GM21367 (cell line): Measurements from ENCODE around the gene CKS1B.
A peak's percentile ranks its signal among the peaks of the same experiment; 100 is the strongest.
"Not testable (repeated sequence)": the region's sequence is repeated elsewhere in the genome, so short reads cannot be mapped to it uniquely, and the experiment has no call there.

Experiments
- ATAC-seq: cut with Tn5 transposase; IDR thresholded peaks from one replicate; pipeline ENCODE4 v1.9.1; 2021; ENCODE audit not compliant: unreplicated experiment

Gene CKS1B

DNA sequence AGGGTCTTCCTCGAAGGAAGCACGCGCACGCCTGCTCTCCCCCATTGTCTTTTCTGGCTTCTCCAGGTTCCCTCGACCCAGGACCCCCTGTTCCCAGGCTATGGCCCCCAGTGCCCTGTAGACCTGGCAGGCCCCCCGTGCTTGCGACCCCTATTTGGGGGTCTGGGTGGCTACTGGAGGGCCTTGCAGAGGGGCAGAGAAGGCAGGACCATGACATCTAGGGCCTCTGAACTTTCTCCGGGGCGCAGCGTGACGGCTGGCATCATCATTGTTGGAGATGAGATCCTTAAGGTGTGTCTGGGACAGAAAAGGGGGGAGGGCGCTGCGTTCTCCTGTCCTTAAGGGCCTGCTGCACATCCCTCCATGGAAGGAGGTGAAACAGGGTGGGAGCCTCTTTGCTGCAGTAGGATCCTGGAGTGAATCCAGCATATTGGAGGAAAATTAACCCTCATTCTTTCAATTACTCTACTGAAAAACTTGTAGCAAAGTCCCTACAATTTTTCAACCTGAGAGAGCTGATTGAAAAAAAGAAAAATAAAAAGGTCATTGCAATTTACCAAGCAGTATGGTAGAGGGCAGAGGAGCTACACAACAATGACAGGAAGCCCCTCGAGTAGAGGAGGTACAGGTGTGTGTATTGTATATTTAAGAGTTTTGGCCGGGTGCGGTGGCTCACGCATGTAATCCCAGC is 9.4 kb downstream of the CKS1B start:
- no peak for ATAC-seq

DNA sequence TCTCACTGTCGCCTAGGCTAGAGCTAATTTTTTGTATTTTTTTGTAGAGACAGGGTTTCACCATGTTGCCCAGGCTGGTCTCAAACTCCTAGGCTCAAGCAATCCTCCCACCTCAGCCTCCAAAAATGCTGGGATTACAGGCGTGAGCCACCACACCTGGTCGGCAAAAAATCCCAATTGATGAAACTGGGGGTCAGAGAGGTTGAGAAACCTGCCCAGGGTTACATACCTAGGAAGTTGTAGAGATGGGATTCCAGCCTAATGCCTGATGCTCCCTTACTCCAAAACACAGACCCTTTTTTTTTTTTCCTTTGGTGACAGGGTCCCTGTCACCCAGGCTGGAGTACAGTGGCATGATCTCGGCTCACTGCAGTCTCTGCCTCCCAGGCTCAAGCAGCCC is 12.3 kb downstream of the CKS1B start:
- not testable (repeated sequence) for ATAC-seq

DNA sequence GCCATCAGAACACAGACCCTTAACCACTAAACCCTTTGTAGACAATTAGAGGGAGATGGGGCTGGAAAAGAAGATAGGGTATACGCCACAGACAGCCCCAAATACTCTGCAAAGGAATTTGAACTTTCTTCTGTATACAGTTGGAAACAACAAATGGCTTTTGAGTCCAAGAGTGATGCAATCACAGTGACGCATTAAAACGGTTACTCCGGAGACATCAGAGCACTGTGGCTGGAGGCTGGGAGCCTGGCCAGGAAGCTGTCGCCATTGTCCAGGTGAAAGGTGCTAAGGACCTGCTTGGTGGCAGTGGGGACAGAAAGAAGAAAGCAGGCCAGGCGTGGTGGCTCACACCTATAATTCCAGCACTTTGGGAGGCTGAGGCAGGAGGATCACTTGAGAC is 12.8 kb downstream of the CKS1B start:
- no peak for ATAC-seq

DNA sequence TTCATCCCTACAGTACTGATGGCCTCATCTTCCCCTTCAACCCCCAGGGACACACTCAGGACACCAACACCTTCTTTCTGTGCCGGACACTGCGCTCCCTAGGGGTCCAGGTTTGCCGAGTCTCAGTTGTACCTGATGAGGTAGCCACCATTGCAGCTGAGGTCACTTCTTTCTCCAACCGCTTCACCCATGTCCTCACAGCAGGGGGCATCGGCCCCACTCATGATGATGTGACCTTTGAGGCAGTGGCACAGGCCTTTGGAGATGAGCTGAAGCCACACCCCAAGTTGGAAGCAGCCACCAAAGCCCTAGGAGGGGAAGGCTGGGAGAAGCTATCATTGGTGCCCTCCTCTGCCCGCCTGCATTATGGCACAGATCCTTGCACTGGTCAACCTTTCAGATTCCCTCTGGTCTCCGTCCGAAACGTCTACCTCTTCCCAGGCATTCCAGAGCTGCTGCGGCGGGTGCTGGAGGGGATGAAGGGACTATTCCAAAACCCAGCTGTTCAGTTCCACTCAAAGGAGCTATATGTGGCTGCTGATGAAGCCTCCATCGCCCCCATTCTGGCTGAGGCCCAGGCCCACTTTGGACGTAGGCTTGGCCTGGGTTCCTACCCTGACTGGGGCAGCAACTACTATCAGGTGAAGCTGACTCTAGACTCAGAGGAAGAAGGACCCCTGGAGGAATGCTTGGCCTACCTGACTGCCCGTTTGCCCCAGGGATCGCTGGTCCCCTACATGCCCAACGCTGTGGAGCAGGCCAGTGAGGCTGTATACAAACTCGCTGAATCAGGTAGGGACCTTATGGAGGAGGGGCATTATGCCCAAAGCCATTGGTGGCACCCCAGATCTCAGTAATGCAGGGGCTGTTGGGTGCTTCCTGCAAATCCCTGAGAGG is 13.8 kb downstream of the CKS1B start:
- no peak for ATAC-seq

DNA sequence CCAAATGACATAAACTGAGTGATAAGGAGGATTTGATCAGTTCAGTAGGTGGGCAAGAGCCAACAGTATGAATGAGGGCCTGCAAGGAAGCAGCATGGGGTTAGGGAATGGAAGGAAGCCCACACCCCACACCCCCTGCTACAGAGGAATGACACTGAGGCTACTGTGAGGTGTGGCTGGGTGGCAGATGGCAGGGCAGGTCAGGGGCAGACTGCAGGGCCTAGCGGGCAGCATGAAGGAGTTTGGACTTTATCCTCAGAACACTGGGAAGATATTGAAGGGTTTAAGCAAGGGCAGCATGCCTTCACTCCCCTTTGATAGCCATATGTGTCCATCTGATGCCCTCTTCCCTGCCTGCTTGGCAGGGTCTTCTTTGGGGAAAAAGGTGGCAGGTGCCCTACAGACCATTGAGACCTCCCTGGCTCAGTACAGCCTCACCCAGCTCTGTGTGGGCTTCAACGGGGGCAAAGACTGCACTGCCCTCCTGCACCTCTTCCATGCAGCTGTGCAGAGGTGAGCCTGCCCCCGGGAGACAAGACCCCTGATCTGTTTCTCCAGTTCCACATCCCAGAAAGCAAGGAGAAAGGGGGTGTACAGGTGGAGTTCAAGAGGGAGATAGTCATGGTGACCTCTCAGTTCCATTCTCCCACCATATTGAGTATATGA is 14.8 kb downstream of the CKS1B start:
- no peak for ATAC-seq

DNA sequence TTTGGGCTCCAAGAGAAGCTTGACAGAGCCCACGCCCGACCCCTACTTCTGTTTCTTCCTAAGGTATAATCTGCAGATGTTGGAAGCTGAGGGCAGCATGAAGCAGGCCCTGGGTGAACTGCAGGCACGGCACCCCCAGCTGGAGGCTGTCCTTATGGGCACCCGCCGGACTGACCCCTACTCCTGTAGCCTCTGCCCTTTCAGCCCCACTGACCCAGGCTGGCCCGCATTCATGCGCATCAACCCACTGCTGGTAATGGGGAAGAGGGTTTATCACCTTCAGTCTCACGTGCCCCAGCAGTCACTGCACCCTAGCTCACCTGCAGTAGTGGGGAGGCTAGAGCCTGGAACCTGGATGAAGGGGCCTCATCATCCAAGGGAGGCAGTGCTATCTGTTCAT is 15.8 kb downstream of the CKS1B start:
- ATAC-seq, result no peak

DNA sequence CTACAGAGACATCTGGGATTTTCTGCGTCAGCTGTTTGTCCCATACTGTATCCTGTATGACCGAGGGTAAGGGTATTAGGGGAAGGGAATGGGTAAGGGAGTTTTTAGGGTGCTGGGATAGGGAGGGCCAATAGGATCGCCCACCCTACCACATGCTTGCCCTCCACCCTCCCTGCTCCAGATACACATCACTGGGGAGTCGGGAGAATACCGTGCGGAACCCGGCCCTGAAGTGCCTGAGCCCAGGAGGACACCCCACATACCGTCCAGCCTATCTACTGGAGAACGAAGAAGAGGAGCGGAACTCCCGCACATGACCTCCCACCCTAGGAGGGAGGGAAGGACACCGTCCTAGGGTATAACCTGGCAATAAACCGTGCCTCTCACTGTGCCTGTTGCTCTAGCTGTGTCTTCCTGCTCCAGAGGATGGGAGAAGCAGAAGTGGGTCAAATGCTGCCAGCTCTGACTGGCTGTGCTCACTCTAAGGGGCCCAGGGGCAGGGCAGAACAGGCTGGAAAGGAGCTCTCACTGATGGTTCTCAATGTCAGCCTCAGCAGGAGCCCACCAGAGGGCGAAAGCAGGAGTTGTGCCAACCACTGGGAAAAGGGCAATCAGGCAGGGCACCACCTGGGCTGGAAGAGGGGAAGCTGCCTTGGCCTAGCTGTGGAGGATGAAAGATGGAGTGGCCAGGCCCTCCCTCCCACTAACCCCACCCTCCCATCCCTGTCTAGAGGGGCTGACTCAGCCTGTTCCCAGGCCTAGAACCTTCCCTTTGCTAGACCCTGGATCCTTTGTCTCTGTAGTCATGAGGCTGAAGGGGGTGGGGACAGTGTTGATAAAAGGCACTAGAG is 18.5 kb downstream of the CKS1B start:
- no peak for ATAC-seq

DNA sequence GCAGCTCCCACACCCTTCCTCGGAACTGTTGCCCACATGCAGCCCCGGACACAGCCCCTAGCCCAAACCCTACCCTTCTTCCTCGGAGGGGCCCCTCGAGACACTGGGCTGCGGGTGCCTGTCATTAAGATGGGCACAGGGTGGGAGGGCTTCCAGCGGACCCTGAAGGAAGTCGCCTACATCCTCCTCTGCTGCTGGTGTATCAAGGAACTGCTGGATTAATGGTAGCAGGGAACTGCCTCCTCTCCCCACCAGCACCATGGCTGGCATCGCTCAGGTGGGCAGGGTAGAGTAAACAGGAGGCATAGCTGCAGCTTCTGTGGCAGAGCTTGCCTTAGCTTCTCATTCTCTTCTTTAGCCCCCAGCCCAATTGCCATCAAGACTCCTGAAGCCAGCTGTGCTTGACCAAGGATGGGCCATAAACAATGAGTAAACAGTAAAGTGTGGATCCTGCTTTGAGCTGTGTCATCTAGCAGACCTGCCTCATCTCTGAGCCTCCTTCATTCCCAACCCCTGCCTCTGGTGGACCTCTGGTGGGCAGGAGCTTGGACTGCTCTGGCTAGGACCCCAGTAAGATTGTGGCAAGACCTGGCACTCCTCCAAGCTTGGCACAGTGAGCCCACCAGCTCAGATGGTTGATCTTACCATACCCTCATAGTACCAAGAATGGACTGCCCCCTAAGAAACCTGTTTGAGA is 19.2 kb downstream of the CKS1B start, which contains the start of gene LENEP:
Gene LENEP, plus strand, starts transcription at position 15 of the 697 bp plus-strand sequence. Its CDS starts 22 bp downstream, at position 37.
- ATAC-seq, result no peak

DNA sequence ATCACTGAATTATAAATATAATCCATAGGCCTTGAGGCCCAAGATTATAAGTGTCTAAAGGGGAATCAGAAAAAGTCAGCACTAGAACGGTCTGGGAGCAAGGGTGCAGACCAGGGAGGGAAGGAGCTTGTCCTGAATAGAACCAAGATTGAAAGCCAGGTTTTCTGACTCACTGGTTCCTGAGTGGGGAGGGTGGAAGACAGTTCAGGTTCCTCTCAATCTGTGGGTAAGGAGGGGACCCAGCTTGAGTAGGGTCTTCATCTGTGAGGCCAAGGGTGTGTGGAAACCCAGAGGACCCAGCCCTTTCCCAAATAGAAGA is 19.7 kb downstream of the CKS1B start:
- no peak for ATAC-seq

DNA sequence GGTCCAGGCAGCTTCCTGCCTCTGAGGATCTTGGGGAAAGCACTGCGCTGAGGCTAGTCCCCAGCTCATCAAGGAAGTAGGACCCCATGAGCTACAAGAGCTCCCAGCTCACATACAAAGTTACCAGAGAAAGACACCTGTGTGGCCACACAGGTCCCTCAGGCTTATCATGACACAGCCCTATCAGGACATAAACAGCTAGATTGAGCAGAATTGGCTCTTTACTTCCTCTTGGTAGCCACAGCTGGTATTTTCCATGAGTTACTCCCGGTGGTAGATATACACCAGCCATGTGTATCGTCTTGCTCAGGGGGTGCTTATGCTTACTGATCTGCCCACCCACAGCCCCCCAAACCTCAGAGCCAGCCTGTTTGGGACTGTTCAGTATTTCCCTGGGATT is 20.1 kb downstream of the CKS1B start:
- ATAC-seq, result no peak

DNA sequence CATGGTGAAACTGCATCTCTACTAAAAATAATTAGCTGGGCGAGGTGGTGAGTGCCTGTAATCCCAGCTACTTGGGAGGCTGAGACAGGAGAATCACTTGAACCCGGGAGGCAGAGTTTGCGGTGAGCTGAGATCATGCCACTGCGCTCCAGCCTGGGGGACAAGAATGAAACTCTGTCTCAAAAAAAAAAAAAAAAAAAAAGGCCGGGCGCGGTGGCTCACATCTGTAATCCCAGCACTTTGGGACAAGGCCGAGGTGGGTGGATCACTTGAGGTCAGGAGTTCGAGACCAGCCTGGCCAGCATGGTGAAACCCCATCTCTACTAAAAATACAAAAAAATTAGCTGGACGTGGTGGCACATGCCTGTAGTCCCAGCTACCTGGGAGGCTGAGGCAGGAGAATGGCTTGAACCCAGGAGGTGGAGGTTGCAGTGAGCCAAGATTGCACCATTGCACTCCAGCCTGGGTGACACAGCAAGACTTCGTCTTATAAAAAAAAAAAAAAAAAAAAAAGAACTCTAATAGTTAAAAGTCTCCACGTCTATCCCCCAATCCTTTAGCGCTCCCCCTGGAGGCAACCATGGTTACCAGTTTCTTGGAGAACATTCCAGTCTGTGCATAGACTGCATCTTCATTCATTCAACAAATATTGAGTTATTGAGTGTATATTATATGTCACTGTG is 21.0 kb downstream of the CKS1B start:
- not testable (repeated sequence) for ATAC-seq

DNA sequence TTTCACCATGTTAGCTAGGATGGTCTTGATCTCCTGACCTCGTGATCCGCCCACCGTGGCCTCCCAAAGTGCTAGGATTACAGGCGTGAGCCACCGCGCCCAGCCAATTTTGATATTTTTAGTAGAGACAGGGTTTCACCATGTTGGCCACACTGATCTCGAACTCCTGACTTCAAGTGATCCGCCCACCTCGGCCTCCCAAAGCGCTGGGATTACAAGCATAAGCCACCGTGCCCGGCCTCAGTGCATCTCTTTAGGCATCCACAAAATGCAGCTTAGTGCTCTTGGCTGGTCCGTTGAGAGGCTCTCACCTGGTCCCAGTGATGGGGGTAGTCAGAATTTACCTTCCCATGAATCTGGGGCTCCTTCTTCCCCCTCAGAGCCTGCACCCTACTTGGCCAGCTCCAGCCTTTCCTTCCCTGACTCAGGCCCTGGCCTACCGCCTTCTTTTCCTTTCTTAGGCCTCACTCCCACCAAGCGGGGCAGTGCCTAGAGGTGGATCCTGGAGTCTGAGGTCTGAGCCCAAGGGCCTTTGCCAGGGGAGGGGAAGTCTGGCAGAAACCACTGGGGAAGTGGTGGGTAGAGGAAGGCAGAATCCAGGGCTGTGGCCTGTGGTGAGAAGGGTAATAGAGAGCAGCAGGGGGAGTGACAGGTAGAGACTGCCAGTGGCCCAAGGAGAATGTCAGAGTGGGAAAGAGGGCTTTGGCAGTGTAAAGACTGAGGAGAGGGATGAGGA is 22.7 kb downstream of the CKS1B start:
- no peak for ATAC-seq

DNA sequence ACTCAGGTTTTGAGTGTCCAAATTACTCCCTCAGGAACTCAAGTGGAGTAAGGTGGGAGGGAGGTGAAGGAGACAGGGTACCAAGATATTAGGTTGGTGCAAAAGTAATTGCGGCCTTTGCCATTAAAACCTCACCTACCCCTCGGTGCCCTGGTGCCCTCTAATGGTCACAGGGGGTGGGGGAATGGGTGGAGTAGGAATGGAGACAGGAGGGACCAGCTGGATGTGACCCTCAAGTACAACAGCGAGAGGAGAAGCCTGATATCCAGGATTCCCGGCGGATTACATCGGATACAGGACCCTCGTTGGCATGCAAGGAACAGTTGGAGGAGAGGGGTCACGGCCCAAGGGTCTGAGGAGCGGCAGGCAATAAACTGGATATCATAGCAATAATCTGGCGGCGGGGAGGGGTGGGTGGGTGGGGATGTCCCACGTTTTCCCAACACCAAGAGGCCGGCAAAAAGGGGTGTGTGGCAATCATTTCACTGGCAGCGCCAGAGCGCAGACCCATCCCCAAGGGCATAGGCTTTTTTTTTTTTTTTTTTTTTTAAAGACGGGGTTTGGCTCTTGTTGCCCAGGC is 23.8 kb downstream of the CKS1B start:
- ATAC-seq, result no peak

DNA sequence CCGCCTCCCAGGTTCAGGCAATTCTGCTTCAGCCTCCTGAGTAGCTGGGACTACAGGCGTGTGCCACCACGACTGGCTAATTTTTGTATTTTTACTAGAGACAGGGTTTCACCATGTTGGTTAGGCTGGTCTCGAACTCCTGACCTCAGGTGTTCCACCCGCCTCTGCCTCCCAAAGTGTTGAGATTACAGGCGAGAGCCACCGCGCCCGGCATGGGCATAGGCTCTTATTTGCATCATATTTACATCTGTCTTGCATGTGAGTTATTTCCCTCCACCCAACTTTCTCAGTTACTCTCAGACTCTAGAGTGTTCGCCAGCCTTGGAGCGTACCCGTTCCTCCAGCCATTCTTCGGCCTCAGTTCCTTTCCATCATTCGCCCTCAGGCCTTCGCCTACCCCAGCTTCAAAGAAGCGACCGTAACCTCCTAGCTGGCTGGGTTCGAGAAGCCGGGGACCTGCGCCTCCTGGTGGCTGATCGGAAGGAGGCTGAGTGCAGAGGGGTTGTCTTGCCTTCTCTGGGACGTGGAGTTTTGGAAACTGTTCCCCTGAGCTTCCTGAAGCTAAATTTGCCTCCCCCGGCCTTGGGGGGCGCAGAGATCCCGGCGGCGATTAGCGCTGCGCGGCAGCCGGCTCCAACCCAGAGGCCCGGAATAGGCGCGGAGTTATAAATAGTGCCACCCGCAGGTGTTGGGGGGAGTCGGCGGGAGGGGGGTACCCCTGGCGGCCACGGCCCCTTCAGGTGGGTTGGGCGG is 24.5 kb downstream of the CKS1B start:
- no peak for ATAC-seq

DNA sequence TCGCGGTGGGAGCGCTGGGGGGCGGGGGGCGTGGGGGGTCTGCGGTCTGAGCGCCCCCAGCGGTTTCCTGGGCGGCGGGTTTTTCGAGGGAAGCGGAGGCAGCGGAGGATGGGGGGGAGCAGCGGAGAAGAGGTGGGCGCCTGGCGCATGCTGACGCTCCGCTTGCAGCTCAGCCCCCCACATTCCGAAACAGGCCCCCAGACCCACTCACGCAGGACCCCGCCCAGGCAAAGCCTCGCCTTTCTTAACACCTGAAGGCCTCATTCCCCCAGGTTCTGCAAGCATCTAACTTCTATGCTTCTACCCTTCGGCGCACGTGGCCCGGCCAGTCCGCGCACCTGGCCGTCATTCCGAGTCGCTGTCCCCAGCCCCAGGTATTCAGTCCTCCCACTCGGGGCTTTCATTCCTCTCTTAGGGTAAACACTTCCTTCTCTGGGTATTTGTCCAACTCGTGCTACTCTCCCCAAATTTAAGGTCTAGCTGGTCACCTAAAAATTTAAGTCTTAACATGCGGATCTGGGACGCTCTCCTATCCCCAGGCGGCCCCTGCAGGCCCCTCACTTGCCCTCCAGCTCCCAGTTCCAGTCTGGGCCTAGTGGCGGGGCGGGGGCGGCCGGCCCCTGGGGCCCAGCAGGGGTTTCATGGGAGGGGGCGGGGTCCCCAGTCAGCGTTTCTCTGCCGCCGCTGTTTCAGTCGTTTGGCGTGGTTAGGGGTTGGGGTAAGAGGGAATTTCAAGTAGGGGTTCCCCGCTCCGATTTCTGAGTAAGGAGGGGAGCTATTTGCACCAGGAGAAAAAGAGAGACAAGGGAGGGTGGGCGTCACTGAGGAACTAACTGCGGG is 25.3 kb downstream of the CKS1B start:
- no peak for ATAC-seq

DNA sequence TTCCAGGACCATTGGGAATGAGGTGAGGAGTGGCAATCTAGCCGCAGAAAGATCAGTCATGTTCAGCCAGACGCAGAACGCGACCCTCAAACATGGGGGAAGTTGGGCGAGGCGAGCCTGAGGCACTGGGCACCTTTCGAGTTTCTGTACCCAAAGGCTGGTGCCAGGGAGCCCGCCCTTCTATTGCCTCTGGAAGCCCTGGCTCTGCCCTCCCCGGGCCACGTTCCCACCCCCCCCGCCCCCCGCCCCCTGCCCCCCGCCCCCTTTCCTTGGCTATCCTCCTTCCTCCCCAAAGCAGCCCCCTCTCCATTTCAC is 25.9 kb downstream of the CKS1B start:
- no peak for ATAC-seq

DNA sequence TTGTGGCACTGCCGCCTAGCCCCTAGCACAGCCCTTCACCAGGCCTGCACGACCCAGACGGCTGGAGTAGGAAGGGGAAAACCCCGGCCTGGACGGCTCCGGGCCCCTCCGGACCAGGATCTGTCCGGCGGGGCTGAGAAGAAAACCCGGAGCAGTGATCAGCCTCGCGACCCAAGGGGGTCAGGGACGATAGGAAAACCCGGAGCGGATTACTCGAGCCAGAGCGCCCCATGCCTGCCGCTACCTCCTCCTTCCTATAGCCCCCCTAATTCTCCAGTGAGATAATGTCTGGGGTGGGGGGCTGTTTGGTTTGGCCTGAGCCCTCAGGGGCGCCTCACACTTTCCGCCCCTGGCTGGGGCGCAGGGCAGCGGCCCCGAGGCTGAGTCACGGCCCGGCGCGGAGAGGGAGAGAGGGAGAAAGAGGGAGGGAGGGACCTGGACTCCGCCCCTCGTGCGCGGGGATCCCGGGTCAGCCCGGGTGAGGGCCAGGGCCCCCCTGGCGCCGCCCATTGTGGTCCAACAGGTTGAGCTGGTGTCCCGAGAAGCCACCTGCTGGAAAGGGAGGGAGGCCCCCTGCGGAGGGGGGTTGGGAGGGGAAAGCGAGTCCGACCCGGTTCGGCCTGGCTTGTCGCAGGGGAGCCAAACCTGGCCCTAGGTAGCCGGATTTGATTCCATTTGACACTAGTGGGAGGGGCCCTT is 26.4 kb downstream of the CKS1B start:
- peak; percentile 24 for ATAC-seq
